SIG-M5 (cell line): ENCODE measurements around the gene APOOL.
"Not testable (repeated sequence)": the region's sequence is repeated elsewhere in the genome, so short reads cannot be mapped to it uniquely, and the experiment has no call there.

Source experiments
- DNase-seq: peaks from one replicate; lab custom pipeline; 2025; lab: John Stamatoyannopoulos, UW

Gene APOOL, protein sequence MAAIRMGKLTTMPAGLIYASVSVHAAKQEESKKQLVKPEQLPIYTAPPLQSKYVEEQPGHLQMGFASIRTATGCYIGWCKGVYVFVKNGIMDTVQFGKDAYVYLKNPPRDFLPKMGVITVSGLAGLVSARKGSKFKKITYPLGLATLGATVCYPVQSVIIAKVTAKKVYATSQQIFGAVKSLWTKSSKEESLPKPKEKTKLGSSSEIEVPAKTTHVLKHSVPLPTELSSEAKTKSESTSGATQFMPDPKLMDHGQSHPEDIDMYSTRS

DNA sequence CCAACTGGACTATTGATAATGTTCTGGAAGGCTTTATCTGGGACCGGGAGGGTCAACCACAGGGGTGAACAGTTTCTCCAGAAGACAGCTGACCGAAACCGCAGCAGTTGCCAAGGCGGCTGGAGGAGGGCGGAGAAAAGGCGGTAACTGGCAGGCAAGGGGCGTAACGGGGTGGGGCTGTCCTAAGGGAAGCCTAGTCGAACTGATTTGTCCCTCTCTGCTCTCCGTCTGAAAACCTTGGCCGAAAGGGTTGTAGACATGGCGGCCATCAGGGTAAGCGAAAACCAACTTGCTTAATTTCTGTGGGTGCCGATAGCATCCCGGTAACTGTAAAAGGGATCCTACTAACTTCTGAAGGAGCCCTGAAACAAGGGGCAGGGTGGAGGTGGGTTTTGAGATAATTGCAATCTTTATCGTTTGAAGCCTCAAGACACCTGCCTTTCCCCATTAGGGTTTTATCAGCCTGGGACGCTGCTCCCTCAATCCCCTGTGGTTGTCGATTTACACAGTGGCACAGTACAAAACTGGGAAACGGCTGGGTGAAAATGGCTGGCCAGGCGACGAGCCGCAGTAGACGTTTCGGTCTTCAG, at the start of gene APOOL:
Gene APOOL, plus strand, starts transcription at position 223 of the 590 bp plus-strand sequence. Its CDS starts 36 bp downstream, at position 259.
- DNase-seq, result peak; percentile 45

DNA sequence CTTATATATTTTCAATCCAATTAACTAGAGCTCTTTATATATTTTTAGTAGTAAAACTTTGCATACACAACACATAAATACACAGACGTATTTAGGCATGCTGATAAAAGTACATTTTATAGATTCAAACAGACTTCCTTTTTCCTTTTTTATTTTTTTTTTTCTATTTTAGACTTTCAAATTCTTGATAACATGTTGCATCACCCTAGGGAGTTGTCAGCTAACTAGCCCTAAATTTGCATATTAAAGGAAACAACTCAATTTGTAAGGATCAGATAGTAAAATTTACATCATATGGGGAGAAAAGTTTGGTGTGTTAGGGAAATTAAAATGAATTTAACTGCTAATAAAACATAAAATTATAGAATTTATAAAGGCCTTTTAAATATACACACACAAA, 47.4 kb upstream of the APOOL start:
- no peak for DNase-seq

GRCh38 chrX:84974803-84975202, 28.9 kb upstream of the APOOL start:
- no peak for DNase-seq

DNA sequence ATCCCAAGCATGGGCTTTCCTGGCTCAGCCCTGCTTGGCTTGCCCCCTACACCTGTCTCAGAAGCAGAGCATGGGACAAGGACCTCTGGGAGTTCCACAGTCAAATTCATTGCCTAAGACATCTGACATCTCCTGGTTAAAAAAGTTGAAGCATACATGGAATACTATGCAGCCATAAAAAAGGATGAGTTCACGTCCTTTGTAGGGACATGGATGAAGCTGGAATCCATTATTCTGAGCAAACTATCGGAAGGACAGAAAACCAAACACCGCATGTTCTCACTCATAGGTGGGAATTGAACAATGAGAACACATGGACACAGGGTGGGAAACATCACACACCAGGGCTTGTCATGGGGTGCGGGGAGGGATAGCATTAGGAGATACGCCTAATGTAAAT, 11.9 kb upstream of the APOOL start:
- not testable (repeated sequence) for DNase-seq

GRCh38 chrX:84993150-84993549, 10.5 kb upstream of the APOOL start:
- no peak for DNase-seq

GRCh38 chrX:85001344-85001743, 2.3 kb upstream of the APOOL start:
- no peak for DNase-seq

- no peak for DNase-seq
Observed at GRCh38 chrX:85004255-85004654, 578 bp downstream of the APOOL start.

DNA sequence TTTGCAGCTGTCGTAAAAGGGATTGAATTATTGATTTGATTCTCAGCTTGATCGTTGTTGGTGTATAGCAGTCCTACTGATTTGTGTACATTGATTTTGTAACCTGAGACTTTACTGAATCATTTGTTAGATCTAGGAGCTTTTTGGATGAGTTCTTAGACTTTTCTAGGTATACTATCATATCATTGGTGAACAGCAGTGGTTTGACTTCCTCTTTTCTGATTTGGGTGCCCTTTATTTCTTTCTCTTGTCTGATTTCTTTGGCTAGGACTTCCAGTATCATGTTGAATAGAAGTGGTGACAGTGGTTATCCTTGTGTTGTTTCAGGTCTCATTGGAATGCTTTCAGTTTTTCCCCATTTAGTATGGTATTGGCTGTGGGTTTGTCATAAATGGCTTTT, 8.4 kb downstream of the APOOL start:
- no peak for DNase-seq

GRCh38 chrX:85015351-85015750, 11.7 kb downstream of the APOOL start:
- DNase-seq, result not testable (repeated sequence)

DNA sequence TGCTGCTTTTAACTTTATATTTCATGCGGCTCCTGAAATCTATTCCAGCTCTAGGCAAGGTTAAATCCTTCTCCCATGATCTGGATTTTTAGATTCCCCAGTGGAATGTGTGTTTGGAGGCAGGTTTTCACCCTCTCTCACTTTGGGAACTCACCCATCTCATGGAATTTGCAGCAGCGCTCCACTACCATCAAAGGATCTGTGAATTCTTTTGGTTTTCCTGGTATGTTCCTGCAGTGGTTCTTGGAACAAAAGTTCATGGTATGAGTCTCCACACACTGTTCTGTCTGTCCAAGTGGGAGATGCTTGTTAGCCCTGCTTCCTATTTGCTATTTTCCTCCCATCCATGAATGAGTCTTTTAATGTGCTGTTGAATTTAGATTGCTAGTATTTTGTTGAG, 14.0 kb downstream of the APOOL start:
- no peak for DNase-seq

DNA sequence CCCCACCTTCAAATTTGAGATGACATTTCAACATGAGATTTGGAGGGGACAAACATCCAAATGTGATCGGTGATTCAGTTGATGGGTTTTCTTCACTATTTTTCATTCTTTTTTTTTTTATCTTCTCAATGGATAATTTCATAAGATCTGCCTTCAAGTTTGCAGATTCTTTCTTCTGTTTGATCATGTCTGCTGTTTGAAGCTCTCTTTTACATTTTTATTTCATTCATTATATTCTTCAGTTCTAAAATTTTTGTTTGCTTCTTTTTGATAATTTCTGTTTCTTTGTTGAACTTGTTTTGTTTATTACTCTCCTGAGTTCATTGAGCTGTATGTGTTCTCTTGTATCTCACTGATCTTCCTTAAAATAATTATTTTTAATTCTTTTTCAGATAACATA, 14.8 kb downstream of the APOOL start:
- DNase-seq, result no peak

DNA sequence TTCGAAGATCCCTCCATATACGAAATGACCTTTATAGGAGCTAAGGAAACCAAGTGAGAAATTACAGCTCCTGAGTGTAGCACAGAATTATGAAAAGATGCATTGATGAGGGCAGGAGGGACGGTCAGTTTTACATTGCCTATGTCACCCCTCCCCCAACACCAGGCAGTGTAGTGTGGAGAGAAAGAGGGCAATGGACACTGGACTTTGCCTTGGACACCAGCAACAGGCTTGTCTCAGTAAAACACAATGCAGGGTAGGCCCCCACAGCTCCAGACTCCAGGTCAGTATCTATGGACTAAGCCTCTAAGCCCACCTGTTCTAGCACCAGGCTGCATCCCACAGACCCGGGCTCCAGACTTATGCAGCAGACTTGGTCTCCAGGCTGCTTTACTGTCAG, 16.5 kb downstream of the APOOL start:
- no peak for DNase-seq

GRCh38 chrX:85024044-85024443, 20.4 kb downstream of the APOOL start:
- DNase-seq, result no peak

GRCh38 chrX:85024562-85024961, 20.9 kb downstream of the APOOL start:
- no peak for DNase-seq

- DNase-seq, result no peak
Observed at GRCh38 chrX:85026170-85026569, 22.5 kb downstream of the APOOL start.

GRCh38 chrX:85029043-85029442, 25.4 kb downstream of the APOOL start:
- DNase-seq, result no peak

- DNase-seq, result no peak
Observed at GRCh38 chrX:85031505-85031904, 27.8 kb downstream of the APOOL start.

GRCh38 chrX:85037114-85037513, 33.4 kb downstream of the APOOL start:
- no peak for DNase-seq

DNA sequence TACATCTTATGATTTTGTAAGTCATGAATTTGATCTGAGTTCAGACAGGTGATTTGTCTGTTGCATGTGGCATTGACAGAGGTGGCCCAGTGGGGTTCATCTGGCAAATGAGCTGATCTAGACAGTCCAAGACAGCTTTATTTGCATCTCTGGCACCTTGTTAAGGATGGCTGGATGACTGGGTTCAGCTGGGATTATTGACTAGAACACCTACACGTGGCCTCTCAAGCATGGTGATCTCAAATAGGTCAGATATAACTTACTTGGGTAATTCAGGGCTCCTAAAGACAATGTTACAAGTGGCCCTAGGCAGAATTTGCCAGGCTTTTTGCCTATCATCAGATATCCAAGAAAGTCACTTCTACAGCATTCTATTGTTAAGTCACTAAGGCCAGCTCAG, 48.0 kb downstream of the APOOL start:
- DNase-seq, result no peak

DNA sequence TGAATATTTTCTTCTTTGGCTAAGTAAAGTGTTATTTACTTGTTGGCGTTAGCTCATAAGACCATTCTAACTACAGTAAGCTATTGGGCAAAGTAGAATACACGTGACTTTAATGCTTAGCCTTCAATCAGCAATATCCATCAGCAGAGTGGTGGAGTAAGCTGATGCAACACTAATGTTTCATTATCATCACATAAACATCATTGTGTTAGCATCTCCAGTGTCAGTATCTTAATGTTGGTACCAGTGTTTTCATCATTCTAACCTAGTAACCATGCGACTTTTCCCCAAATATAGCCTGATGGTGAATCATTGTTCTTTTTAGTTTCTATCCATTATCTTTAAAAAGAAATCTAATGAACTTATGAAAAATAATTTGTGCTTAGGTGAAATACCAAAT, 48.5 kb downstream of the APOOL start:
- no peak for DNase-seq

DNA sequence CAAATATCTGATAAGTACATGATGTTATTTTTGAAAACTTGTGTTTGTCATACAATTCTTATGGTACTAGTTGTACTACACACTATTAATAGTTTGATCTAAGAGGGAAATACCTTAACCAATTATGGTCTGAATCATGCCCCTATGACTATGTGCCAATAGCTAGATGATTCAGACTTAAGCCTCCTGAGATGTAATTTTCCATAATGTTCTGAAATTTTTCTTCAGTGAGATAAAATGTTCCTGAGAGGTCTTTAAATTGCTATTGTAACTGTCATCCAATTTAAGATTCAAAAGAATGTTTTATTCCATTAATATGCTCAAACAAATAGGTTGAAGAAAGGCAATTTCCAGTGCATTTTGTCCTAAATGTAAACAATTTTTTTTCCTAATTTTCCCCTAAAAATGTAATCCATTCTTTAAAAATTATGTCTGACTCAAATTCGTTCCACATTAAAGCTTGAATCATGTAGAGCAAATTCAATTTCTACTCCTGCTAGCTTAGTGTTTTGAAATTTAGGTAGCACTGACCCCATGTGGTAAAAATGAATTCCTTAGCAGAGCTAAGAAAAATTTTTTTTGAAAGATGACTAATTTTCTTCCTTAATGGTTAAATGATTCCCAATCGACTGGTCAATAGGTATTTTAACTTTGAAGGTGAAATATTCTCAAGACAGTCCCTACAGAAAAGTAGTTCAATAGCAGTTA, 49.1 kb downstream of the APOOL start:
- DNase-seq, result no peak

DNA sequence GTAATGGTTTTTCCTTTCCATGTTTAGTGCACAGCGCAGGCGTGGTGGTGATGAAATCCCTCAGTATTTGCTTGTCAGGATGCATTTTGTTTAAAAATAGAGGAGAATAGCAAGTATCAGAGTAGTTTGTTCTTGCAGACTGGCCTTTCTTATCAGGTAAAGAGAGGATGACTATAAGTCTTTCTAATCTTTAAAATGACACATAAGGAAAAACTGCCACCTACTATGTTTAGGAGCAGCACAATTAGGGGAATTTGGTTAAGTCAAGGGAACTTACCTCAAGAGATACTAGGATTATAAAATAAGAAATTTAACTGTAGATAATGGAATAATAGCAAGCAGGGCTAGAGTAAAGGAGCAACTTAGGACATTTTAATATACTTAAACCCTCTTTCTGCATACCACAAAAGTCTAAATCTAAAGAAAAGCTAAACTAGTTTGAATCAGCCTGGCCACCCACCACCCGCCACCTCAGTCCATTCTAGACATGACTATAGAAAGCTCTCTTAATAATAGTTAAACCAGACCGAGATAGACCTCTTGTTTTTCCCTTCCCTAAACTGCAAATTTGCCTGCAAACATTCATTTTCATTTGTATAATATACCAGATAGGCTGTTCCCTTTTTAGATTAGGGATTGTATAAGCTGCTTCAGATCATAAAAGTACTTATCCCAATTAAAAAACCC, 62.0 kb downstream of the APOOL start:
- no peak for DNase-seq

DNA sequence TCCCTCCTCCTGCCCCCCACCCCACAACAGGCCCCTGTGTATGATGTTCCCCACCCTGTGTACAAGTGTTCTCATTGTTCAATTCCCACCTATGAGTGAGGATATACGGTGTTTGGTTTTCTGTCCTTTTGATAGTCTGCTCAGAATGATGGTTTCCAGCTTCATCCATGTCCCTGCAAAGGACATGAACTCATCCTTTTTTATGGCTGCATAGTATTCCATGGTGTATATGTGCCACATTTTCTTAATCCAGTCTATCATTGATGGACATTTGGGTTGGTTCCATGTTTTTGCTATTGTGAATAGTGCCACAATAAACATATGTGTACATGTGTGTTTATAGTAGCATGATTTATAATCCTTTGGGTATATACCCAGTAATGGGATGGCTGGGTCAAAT, 73.6 kb downstream of the APOOL start:
- not testable (repeated sequence) for DNase-seq
